ENCODE data around the gene CLDN3. TPM values are rescaled to one million over a fixed set of nuclear protein-coding genes. Genes with fewer than 3 reads are reported as not detected.

The CLDN3 gene
- total RNA-seq, 4 donors from 2014 or later, result not detected

DNA sequence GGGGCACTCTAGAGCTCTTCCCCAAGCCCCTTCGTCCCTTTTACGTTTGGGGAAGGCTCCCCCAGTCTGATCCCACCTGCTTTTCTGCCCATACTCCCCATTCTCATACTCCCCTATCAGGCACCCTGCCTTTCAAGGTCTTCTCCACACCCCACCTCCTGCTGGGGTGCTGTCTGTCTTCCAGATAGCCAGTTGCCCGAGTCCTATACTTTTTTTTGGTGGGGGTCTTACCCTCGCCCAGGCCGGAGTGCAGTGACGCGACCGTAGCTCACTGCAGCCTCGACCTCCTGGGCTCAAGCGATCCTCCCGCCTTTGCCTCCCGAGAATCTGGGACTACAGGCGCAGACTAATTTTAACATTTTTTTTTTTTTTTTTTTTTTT, 30.7 kb downstream of the CLDN3 start:
- TF ChIP-seq, protein P1, sequence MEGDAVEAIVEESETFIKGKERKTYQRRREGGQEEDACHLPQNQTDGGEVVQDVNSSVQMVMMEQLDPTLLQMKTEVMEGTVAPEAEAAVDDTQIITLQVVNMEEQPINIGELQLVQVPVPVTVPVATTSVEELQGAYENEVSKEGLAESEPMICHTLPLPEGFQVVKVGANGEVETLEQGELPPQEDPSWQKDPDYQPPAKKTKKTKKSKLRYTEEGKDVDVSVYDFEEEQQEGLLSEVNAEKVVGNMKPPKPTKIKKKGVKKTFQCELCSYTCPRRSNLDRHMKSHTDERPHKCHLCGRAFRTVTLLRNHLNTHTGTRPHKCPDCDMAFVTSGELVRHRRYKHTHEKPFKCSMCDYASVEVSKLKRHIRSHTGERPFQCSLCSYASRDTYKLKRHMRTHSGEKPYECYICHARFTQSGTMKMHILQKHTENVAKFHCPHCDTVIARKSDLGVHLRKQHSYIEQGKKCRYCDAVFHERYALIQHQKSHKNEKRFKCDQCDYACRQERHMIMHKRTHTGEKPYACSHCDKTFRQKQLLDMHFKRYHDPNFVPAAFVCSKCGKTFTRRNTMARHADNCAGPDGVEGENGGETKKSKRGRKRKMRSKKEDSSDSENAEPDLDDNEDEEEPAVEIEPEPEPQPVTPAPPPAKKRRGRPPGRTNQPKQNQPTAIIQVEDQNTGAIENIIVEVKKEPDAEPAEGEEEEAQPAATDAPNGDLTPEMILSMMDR (IDR thresholded peaks at IDR 0.05), result no peak
- TF ChIP-seq POLR2A (IDR thresholded peaks at IDR 0.05), result no peak
- TF ChIP-seq EP300 (IDR thresholded peaks at IDR 0.05), result no peak
- Histone ChIP-seq H3K27me3 (no peaks in the 10 kb centered on the region), H3K27ac (peak overlapping the region; percentile 84 to 93 (median 90)), H3K9me3 (no peaks in the 10 kb centered on the region), H3K4me1 (peaks cover 0 to 41% (median 13%) of the 10 kb centered on the region in 4 donors), H3K4me3 (peak overlapping the region; percentile 71 to 95 (median 75)), H3K36me3 (peaks cover 0 to 19% (median 0%) of the 10 kb centered on the region in 3 donors)
- WGBS, 2 donors, result 55 to 60% methylated on average over 13 of the region's 13 CpGs
- no peak for DNase-seq (ENCODE audit: low spot score in 2 of 2)

DNA sequence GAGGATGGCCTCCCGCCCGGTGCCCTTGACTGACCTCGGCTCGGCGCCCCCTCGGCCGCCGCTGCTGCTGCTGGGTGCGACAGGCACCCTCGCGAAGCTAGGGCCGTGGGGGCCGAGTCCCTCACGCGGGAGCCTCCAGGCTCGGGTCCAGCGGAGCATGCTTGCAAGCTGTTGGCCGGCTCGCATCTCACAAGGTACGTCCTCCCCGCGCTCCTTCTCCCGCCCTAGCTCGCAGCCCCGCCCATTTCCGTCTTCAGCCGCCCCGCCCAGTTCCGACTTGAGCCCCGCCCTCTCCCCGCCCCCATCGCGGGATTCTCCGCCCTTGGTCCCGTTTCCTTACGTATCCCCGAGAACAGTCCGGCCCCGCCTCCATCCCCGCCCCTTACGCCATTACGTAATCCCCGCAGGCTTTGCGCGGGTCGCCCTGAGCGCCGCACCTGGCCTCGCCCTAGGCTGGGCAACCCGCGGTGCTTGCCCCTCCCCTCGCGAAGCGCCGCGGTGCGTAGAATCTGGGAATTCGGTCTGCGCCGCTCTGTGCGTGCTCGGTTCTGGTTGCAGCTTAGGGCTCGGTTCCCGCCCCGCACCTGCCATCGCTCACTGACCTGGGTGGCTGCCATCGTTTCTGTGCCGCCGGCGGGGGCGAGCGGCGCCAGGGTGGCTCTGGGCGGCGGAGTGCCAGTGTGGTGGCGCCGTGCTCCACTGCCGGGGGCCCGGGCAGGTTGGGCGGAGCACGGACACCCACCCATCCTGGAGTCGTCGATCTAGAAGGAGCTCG, 31.3 kb downstream of the CLDN3 start, which contains the start of gene ABHD11:
Gene ABHD11 (minus strand): TSS at position 191 of the 775 bp plus-strand sequence. CDS start 32 bp downstream, at position 159.
- Histone ChIP-seq H3K27me3 (no peaks in the 10 kb centered on the region), H3K36me3 (peaks cover 0 to 19% (median 0%) of the 10 kb centered on the region in 3 donors), H3K4me1 (peaks cover 0 to 41% (median 13%) of the 10 kb centered on the region in 4 donors), H3K4me3 (peak within 1 kb of the TSS; percentile 71 to 95 (median 75)), H3K27ac (peak within 1 kb of the TSS; percentile 84 to 93 (median 90)), H3K9me3 (no peaks in the 10 kb centered on the region)
- DNase-seq (ENCODE audit: low spot score in 2 of 2), result peak; percentile 98 to 99
- TF ChIP-seq EP300 (IDR thresholded peaks at IDR 0.05) (peak; percentile 13 to 99), POLR2A (IDR thresholded peaks at IDR 0.05) (peak; percentile 85 to 90)
- TF ChIP-seq, protein P1 (IDR thresholded peaks at IDR 0.05), result no peak
- WGBS, 2 donors, result 1% methylated on average over 63 to 73 of the region's 84 CpGs

DNA sequence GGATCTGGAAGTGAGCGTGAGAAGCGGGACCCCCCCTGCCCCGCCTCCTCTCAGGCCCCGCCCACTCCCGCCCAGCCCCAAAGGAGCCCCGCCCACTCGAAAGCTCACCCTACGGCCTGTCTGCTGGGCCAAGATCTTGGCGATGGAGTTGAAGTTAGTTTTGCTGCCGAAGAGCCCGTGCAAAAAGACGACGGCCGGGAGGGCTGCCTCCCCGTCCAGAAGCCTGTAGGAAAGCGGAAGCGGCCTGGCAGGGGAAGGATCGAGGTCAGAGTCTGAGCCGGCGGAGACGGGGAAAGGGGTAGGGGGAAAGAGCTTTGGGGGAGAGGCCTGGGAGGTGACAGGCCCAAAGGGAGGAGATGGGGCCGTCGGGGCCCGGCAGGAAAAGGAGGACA, 31.9 kb downstream of the CLDN3 start:
- peaks cover 0 to 41% (median 12%) of the 10 kb centered on the region in 4 donors for H3K4me1 ChIP-seq
- no peak for TF ChIP-seq EP300 (IDR thresholded peaks at IDR 0.05)
- TF ChIP-seq, protein P1 (IDR thresholded peaks at IDR 0.05), result no peak
- no peak for TF ChIP-seq POLR2A (IDR thresholded peaks at IDR 0.05)
- peak overlapping the region; percentile 71 to 95 (median 75) for H3K4me3 ChIP-seq
- H3K9me3 ChIP-seq, result no peaks in the 10 kb centered on the region
- H3K27ac ChIP-seq, result peak overlapping the region; percentile 42 to 93 (median 80)
- DNase-seq (ENCODE audit: low spot score in 2 of 2), result peak in 1 of 2 donors; percentile 22
- H3K36me3 ChIP-seq, result peaks cover 0 to 19% (median 0%) of the 10 kb centered on the region in 3 donors
- H3K27me3 ChIP-seq, result no peaks in the 10 kb centered on the region
- WGBS, 2 donors, result 1% methylated on average over 24 of the region's 24 CpGs

DNA sequence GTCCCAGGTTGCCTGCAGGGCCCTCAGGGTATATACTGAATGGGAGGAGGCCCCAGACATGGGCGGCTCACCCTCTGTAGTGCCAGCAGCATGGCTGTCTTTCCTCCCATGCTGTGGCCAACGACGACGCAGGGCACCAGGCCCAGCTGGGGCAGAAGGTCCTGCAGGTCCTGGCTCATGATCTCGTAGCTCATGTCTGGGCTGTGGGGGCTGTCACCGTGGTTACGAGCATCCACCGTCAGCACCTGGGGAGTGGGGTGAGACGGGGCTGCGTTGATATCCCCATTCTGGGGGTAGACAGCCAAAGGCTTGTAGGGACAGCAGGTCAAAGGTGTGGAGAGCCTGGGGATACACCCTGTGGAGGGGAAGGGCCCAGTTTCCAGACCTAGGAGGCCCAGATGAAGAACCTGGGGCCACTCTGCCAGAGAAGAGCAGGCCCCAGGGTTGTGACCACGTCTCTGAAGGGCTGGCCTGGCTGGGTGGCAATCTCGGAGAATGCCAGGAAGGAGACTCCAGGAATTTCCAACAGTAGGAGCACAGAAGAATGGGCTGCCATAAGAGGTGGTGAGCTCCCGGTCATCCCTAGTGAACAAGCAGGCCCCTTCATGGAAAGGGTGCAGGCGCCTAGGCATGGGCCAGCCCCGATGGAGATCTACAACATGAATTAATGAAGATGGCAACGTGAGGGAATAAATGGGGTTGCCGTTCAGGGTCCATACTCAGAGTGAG, 32.4 kb downstream of the CLDN3 start:
- Histone ChIP-seq H3K4me3 (peak overlapping the region; percentile 71 to 95 (median 75)), H3K9me3 (no peaks in the 10 kb centered on the region), H3K36me3 (peaks cover 0 to 19% (median 0%) of the 10 kb centered on the region in 3 donors), H3K27ac (peak overlapping the region in 3 of 4 donors; percentile 42 to 93 (median 90)), H3K4me1 (peaks cover 0 to 36% (median 10%) of the 10 kb centered on the region in 4 donors), H3K27me3 (no peaks in the 10 kb centered on the region)
- WGBS, 2 donors, result 67% methylated on average over 11 to 17 of the region's 17 CpGs
- DNase-seq (ENCODE audit: low spot score in 2 of 2), result no peak
- TF ChIP-seq, protein P1 (IDR thresholded peaks at IDR 0.05), result no peak
- TF ChIP-seq POLR2A (IDR thresholded peaks at IDR 0.05) (no peak), EP300 (IDR thresholded peaks at IDR 0.05) (no peak)

Data from tibial nerve (tissue), 4 donors.